Glomerular endothelial cell (primary cell): ENCODE results near the gene CLN5. TPM values are rescaled to one million over a fixed set of nuclear protein-coding genes. Genes with fewer than 3 reads are reported as not detected.
"Not testable (repeated sequence)": the region's sequence is repeated elsewhere in the genome, so short reads cannot be mapped to it uniquely, and the experiment has no call there.

Source experiments
- DNase-seq: peaks from one replicate; pipeline ENCODE4 v3.0.0-alpha.2; 2011; ENCODE audit warnings: low read depth, low spot score; ENCODE audit errors: extremely low read depth
- total RNA-seq: library from RNA; depleted of rRNA; stranded (reverse); fragments of >200 nt; gene quantifications from 2 replicates; pipeline ENCODE4 v1.2.3, GENCODE V29; 2015

Gene CLN5
- total RNA-seq: 30.2 and 31.3 TPM in 2 replicates

GRCh38 chr13:76991796-76992547 is at the start of gene CLN5:
Gene CLN5, plus strand, starts transcription at chr13:76992081. Its CDS starts 18 bp downstream, at chr13:76992099.
- DNase-seq: no peak

DNA sequence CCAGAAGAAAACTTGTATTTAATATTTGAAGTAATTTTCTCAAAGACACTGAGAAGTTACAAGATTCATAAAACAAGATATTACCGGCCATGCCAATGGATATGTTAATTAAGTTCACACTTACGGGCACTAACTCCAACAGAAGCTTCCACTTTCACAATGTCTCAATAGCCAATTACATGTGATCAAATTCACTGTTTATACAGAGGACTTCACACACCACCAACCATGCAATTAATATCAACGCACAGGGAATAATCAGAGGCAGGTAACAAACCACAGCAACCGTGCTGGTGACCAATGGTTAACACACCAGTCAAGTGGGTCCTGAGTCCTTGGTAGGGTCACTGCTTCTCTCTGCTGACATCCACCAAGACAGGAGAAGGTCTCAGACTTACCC is 49.5 kb upstream of the CLN5 start:
- no peak for DNase-seq

- no peak for DNase-seq
Measured at GRCh38 chr13:76943646-76944045, 48.2 kb upstream of the CLN5 start.

DNA sequence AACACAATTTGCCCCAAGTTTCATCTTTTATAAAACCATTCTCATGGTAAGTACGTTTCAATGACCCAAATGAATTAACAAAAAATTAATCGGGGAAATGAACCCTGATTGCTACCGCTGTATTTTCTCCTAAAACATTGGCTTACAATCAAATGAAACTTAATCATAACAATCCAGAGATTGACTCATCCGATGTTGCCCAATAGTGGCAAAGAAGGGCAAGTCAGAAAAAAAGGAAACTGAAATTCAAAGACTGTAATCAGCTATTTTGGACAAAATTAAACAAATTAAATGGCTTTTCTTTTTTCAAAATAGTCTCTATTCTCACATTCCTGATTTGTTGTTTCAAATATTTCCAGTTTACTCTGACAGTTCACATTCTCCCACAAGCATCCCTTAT is 47.4 kb upstream of the CLN5 start:
- DNase-seq: no peak

- DNase-seq: no peak
Measured at GRCh38 chr13:76948149-76948548, 43.7 kb upstream of the CLN5 start, which contains the start of gene ACOD1. Gene ACOD1, plus strand, starts transcription at chr13:76948511. Its CDS starts 48 bp downstream, at chr13:76948559.

DNA sequence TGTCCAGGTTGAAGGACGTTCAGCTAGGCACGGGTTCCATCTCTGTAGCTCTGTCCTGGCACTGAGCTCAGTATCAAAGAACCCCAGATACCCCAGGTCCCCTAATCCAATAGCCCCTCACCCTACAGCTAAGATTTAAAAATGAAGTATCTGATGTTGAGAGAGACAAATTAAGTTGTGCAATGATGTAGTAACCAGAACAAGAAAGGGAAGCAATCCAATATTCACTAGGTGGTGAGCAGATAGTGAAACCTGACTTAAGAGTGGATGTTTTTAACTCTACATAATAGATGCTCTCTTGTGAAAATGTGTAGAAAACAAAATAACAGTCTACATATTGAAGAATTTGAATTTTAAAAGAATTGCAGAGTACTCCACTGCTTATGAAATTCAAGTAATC is 41.8 kb upstream of the CLN5 start:
- no peak for DNase-seq

DNA sequence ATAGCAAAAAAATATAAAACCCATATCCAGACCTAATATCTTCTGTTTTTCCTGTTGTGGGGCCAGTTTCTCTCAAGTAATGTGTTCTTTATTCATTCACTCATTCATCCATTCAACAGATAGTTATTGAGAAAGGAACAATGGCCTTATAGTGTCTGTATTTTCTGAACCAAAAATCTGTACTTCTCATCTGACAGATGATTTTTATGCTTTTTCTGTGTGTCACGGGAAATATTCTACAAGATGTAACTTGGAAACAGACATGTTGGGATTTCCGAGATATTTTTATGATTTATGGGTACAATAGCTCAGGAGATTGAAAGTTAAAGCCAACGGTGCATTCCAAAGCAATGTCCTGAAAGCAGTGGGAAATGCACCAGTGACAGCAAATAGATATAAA is 37.9 kb upstream of the CLN5 start:
- no peak for DNase-seq

DNA sequence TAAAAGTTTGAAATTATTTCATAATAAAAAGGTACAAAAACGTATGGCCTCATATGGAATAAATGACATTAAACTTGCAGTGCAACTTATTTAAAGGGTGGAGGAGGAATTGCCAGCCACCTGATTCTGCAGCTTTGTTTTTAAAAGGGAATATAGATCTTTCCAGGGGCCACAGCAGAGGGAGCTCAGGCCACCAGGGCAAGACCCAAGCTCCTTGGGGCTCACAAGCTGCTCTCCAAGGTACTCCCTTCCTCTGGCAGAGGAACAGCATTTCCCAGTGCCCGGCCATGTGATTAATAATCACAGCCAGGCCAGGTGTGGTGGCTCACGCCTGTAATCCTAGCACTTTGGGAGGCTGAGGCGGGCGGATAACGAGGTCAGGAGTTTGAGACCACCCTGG is 37.3 kb upstream of the CLN5 start:
- DNase-seq: no peak

- DNase-seq: no peak
Measured at GRCh38 chr13:76955193-76955592, 36.7 kb upstream of the CLN5 start.

DNA sequence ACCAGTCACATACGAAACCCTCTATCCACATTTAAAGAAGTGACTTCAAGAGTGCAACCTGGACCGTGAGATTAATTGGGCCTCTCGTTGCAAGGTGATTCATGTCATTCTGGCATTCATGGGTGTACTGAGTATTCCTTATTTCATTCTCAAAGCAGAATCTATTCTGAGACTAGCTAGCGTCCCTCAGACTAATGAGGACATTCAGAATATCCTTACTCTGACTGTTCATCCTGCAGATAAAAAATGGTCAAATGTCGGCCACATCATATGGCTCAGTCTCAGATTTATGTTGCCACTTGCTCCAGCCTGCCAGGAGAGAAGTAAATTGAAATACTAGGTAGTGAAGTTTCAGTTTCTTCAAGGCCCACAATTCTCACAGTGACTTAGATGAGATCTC is 36.2 kb upstream of the CLN5 start:
- no peak for DNase-seq

- no peak for DNase-seq
Measured at GRCh38 chr13:76958841-76959432, 32.9 kb upstream of the CLN5 start.

GRCh38 chr13:76959734-76960133 is 32.1 kb upstream of the CLN5 start:
- not testable (repeated sequence) for DNase-seq

DNA sequence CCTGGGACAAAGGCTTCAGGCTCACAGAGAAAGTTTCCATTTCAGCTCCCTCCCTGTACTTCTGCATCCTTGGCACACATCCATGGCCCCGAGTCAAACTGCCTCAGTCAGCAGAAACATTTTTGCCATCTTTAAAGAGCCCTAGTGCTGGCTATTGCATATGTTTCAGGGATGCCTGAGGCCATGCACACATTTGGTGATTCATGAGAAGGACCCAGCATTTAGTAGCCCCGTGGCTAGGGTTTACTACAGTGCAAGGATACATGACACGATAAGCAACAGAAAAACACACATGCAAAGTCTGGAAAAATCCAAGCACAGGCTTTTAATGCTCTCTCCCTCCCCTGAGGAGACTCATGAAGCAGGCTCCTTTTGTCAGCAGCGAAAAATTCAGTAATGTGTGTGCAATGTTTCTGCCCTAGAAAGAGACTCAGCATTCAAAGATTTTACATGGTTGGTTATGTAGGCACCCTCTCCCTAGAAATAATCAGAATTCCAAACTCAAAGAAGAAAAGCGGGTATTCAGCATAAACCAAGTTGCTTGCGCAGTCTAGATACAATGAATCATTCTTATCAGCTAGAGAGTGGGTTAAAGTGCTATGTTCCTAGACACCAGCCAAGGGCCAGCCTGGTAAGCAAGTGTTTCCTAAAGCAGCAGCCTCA is 26.0 kb upstream of the CLN5 start:
- no peak for DNase-seq

DNA sequence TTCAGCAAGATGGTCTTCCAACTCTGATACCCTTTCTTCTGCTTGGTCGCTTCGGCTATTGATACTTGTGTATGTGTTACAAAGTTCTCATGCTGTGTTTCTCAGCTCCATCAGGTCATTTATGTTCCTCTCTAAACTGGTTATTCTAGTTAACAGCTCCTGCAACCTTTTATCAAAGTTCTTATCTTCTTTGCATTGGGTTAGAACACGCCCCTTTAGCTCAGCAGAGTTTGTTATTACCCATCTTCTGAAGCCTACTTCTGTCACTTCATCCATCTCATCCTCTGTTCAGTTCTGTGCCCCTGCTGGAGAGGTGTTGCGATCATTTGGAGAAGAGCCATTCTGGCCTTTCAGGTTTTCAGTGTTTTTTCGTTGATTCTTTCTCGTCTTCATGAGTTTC is 24.9 kb upstream of the CLN5 start:
- no peak for DNase-seq

- no peak for DNase-seq
Measured at GRCh38 chr13:76968041-76968440, 23.8 kb upstream of the CLN5 start.

GRCh38 chr13:76969488-76970365 is 22.2 kb upstream of the CLN5 start:
- no peak for DNase-seq

- no peak for DNase-seq
Measured at GRCh38 chr13:76971215-76971614, 20.7 kb upstream of the CLN5 start.

- no peak for DNase-seq
Measured at GRCh38 chr13:76971851-76972829, 19.7 kb upstream of the CLN5 start.

DNA sequence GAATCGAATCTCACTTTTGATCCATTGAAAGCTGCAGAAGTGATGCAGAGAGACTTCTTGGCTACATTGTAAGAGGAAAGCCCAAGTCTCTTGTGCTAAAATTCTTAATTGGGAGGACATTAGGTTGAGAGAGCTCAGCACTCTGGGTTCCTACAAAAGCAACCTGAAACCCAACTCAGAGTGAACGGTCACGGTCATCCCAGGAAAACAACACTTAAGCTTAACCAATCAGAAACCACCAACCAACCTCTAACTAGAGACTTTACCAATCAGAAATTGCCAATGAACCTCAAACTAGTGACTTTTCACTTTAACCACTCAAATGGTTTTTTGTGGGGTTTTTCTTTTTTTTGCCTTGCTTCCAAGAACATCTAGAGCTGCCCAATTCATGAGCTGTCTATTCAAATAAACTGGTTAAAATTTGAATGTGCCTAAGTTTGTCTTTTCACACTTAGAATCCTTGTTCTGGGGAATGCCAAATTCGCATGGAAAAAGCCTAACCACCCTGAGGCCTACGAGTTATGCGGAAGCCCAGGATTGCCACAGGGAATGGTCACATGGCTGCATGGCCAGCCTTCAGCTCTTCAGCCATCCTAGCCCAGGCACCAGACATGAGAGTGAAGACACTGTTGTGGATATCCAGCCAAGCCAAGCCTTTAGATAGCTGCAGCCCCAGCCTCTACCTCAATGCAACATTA is 17.8 kb upstream of the CLN5 start:
- DNase-seq: no peak
